Measurements from ENCODE around the gene CHID1. TPM values are rescaled to one million over a fixed set of nuclear protein-coding genes. Genes with fewer than 3 reads are reported as not detected.

The CHID1 gene
- total and polyA plus RNA-seq, 2 experiments from 2014 or later: 54.1 to 67.3 TPM

- Mint-ChIP-seq H3K36me3 (ENCODE audit: low read depth) (peaks cover 2% of the 10 kb centered on the region; the same call in 2 of the 3 replicates), H3K4me1 (peaks cover 7% of the 10 kb centered on the region), H3K27ac (no peak overlapping the region), H3K9me3 (no peaks in the 10 kb centered on the region), H3K27me3 (ENCODE audit: insufficient read depth, low read depth, poor library complexity) (peaks cover 33% of the 10 kb centered on the region), H3K4me3 (no peak overlapping the region)
- H2AFZ ChIP-seq: no peak overlapping the region
- peaks cover under 1% of the 10 kb centered on the region; the same call in 1 of the 2 replicates for H3K4me1 ChIP-seq (ENCODE audit: insufficient read depth)
- H3K79me2 ChIP-seq (replicated peaks; ENCODE audit: insufficient read depth): no peaks in the 10 kb centered on the region
- DNase-seq (ENCODE audit: low spot score) (no peak), ATAC-seq (no peak)
- TF ChIP-seq STAT1 (IDR thresholded peaks at IDR 0.05; ENCODE audit: unreplicated experiment) (no peak), ETS1 (IDR thresholded peaks at IDR 0.05) (no peak), NANOG (IDR thresholded peaks at IDR 0.05; ENCODE audit: borderline replicate concordance) (no peak), POLR2AphosphoS5 (IDR thresholded peaks at IDR 0.05; ENCODE audit: low read depth) (0 out of 2 replicates have a peak, but pooled peaks have one; percentile 15), CTCF (conservative IDR thresholded peaks at IDR 0.05; ENCODE audit: low read depth in 2 of 2) (no peak), JUNB (IDR thresholded peaks at IDR 0.05; ENCODE audit: unreplicated experiment) (no peak)
- no peaks in the 10 kb centered on the region for H3K36me3 ChIP-seq (ENCODE audit: insufficient read depth)
- no peak overlapping the region for H3K27ac ChIP-seq (ENCODE audit: low read depth)
- H3F3A ChIP-seq (replicated peaks; ENCODE audit: low read depth): peaks cover 24% of the 10 kb centered on the region
- no peak overlapping the region for H3K4me2 ChIP-seq
- no peaks in the 10 kb centered on the region for H3K27me3 ChIP-seq (ENCODE audit: insufficient read depth)
- H3K9me2 ChIP-seq (ENCODE audit: insufficient read depth): no peaks in the 10 kb centered on the region
- peaks cover 15% of the 10 kb centered on the region for H4K20me1 ChIP-seq (replicated peaks; ENCODE audit: insufficient read depth)
- no peak overlapping the region for H3K4me3 ChIP-seq
Measured at GRCh38 chr11:868394-868793, 42.2 kb downstream of the CHID1 start.

- Histone ChIP-seq H3F3A (replicated peaks; ENCODE audit: low read depth) (peaks cover 24% of the 10 kb centered on the region), H3K4me3 (no peak overlapping the region), H3K27me3 (ENCODE audit: insufficient read depth) (no peaks in the 10 kb centered on the region), H3K36me3 (ENCODE audit: insufficient read depth) (no peaks in the 10 kb centered on the region), H4K20me1 (replicated peaks; ENCODE audit: insufficient read depth) (peaks cover 20% of the 10 kb centered on the region), H2AFZ (no peak overlapping the region), H3K79me2 (replicated peaks; ENCODE audit: insufficient read depth) (no peaks in the 10 kb centered on the region), H3K9me2 (ENCODE audit: insufficient read depth) (no peaks in the 10 kb centered on the region), H3K27ac (ENCODE audit: low read depth) (no peak overlapping the region), H3K4me1 (ENCODE audit: insufficient read depth) (peaks cover 5% of the 10 kb centered on the region; the same call in 1 of the 2 replicates), H3K4me2 (no peak overlapping the region)
- Mint-ChIP-seq H3K27ac (no peak overlapping the region), H3K9me3 (no peaks in the 10 kb centered on the region), H3K4me1 (peaks cover 12% of the 10 kb centered on the region), H3K4me3 (no peak overlapping the region), H3K27me3 (ENCODE audit: insufficient read depth, low read depth, poor library complexity) (peaks cover 33% of the 10 kb centered on the region), H3K36me3 (ENCODE audit: low read depth) (no peaks in the 10 kb centered on the region; the same call in 2 of the 3 replicates)
- DNase-seq (ENCODE audit: low spot score) (no peak), ATAC-seq (no peak)
- TF ChIP-seq ETS1 (IDR thresholded peaks at IDR 0.05) (no peak), REST (IDR thresholded peaks at IDR 0.05; ENCODE audit: unreplicated experiment) (no peak), STAT1 (IDR thresholded peaks at IDR 0.05; ENCODE audit: unreplicated experiment) (no peak)
Measured at GRCh38 chr11:867856-868358, 42.7 kb downstream of the CHID1 start.

Measured in GM23338 (cell line).